Esophagus squamous epithelium (tissue), 5 donors: ENCODE data around the gene CBFA2T3. TPM values are rescaled to one million over a fixed set of nuclear protein-coding genes. Genes with fewer than 3 reads are reported as not detected.

Experiments
- DNase-seq: peaks from one replicate; lab custom pipeline; 2025; lab: John Stamatoyannopoulos, UW
- H3K27ac ChIP-seq, 4 donors: fragments of 200-600 bp; sonication (generic); one replicate each; pipeline ENCODE4 v1.5.1; 2016 to 2019; ENCODE audit warnings: mild to moderate bottlenecking in 1 of 4
- H3K27me3 ChIP-seq, 4 donors: fragments of 200-600 bp; sonication (generic); 1 replicate in 3 of 4; 2 replicates in 1 of 4; pipeline versions ENCODE4 v1.5.1 to v1.6.0; 2017 to 2021; ENCODE audit warnings: antibody characterized with exemption in 1 of 4
- H3K36me3 ChIP-seq, 3 donors: fragments of 200-600 bp; sonication (generic); one replicate each; pipeline ENCODE4 v1.5.1; 2016 to 2019
- H3K4me1 ChIP-seq, 3 donors: fragments of 200-600 bp; sonication (generic); one replicate each; pipeline ENCODE4 v1.5.1; 2017 to 2019
- H3K4me3 ChIP-seq, 4 donors: fragments of 200-600 bp; sonication (generic); 1 replicate in 3 of 4; 2 replicates in 1 of 4; pipeline ENCODE4 v1.5.1; 2016 to 2019; ENCODE audit warnings: mild to moderate bottlenecking in 2 of 4, moderate library complexity in 1 of 4
- H3K9me3 ChIP-seq, 3 donors: fragments of 200-600 bp; sonication (generic); one replicate each; pipeline ENCODE4 v1.5.1; 2016 to 2019
- POLR2A ChIP-seq, 4 donors: fragments of 450-650 bp; IDR thresholded peaks; one replicate each; pipeline ENCODE4 v1.6.1; 2017; ENCODE audit warnings: antibody characterized with exemption in 4 of 4, mild to moderate bottlenecking in 4 of 4, moderate library complexity in 3 of 4
- WGBS, 2 donors: methylation state at CpG; one replicate each; pipeline ENCODE4 v1.1.5; 2018; 5-methylcytosine and 5-hydroxymethylcytosine counted together
- intact Hi-C: fragments of 100-400 bp; cut with DNase I; formaldehyde crosslinking; loops from one replicate; pipeline ENCODE4 v1.15.0; 2022
- total RNA-seq, 4 donors: library from RNA; depleted of rRNA; stranded (reverse); fragments of >200 nt; gene quantifications; one replicate each; pipeline ENCODE4 v1.1.0, GENCODE V29; 2016
- TF ChIP-seq, protein P1 (sequence below), 6 experiments: fragments of 450-650 bp in 4 of 6; fragments of 200-600 bp in 2 of 6; sonication (generic) in 2 of 6; IDR thresholded peaks; one replicate each; pipeline ENCODE4 v1.5.1; 2016 to 2019; ENCODE audit warnings: antibody characterized with exemption in 6 of 6, mild to moderate bottlenecking in 4 of 6, moderate library complexity in 4 of 6
- donor health status: DM: yes; HTN: yes; CAD: no.

CBFA2T3 gene
- total RNA-seq, 4 donors from 2014 or later = 0.18 to 2.7 (median 1.4) TPM

DNA sequence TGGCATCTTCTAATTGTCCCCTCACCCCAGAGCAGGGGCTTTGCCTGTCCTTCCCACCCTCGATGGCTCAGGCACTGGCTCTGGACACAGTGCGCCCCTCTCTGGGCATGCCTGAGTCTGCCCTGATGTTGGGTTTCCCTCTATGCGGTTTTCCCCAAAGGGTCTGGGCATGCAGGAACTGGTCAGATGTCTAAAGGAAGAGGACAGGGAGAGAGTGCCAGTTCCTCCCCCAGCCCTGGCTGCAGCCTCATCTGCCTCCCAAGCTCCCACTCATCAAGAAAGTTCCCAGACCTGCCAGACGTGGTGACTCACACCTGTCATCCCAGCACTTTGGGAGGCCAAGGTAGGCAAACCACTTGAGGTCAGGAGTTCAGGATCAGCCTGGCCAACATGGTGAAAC is 69.2 kb downstream of the CBFA2T3 start:
- H3K9me3 ChIP-seq = no peaks in the 10 kb centered on the region
- intact Hi-C loops = no loop called here
- no peak overlapping the region for H3K4me3 ChIP-seq
- TF ChIP-seq POLR2A (IDR thresholded peaks at IDR 0.05) = no peak
- TF ChIP-seq, protein P1, sequence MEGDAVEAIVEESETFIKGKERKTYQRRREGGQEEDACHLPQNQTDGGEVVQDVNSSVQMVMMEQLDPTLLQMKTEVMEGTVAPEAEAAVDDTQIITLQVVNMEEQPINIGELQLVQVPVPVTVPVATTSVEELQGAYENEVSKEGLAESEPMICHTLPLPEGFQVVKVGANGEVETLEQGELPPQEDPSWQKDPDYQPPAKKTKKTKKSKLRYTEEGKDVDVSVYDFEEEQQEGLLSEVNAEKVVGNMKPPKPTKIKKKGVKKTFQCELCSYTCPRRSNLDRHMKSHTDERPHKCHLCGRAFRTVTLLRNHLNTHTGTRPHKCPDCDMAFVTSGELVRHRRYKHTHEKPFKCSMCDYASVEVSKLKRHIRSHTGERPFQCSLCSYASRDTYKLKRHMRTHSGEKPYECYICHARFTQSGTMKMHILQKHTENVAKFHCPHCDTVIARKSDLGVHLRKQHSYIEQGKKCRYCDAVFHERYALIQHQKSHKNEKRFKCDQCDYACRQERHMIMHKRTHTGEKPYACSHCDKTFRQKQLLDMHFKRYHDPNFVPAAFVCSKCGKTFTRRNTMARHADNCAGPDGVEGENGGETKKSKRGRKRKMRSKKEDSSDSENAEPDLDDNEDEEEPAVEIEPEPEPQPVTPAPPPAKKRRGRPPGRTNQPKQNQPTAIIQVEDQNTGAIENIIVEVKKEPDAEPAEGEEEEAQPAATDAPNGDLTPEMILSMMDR (IDR thresholded peaks at IDR 0.05) = no peak
- WGBS, 2 donors = 56% methylated on average over 3 of the region's 4 CpGs; no CpG with 5 or more reads in 1 of the 2 donors
- DNase-seq = no peak
- H3K4me1 ChIP-seq = peaks cover 0 to 48% (median 9%) of the 10 kb centered on the region in 3 donors
- peaks cover 0 to 35% (median 0%) of the 10 kb centered on the region in 4 donors for H3K27me3 ChIP-seq
- peak overlapping the region in 2 of 4 donors; percentile 1 to 42 for H3K27ac ChIP-seq
- H3K36me3 ChIP-seq = no peaks in the 10 kb centered on the region

GRCh38 chr16:88906535-88907105 is 70.4 kb downstream of the CBFA2T3 start:
- H3K4me3 ChIP-seq = no peak overlapping the region
- H3K27me3 ChIP-seq = peaks cover 0 to 34% (median 0%) of the 10 kb centered on the region in 4 donors
- no peak for DNase-seq
- H3K36me3 ChIP-seq = no peaks in the 10 kb centered on the region
- H3K4me1 ChIP-seq = peaks cover 0 to 46% (median 9%) of the 10 kb centered on the region in 3 donors
- WGBS, 2 donors = 63 to 80% methylated on average over 5 to 8 of the region's 22 CpGs
- intact Hi-C loops = no loop called here
- H3K27ac ChIP-seq = no peak overlapping the region
- no peak for TF ChIP-seq POLR2A (IDR thresholded peaks at IDR 0.05)
- TF ChIP-seq, protein P1 (IDR thresholded peaks at IDR 0.05) = no peak
- no peaks in the 10 kb centered on the region for H3K9me3 ChIP-seq

DNA sequence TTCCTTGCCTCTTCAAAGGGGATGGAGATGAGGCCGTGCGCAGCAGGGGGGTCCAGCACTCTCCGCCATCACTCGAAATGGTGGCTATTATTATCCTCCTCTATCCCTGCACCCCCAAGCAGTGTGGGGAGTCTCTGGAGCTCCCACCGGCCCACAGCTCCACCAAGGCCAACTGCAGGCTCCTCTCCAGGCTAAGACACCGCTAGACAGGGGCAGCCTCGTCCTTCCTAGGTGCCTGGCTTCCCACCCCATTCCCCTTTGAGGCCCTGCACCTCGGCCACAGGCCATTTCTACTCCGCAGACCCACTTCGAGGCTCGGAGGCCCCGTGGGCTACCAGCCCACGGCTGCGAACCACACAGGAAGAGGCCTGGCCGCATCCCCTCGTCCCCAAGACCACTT is 71.0 kb downstream of the CBFA2T3 start:
- no peak for DNase-seq
- Histone ChIP-seq H3K4me3 (no peak overlapping the region), H3K27me3 (peaks cover 0 to 32% (median 0%) of the 10 kb centered on the region in 4 donors), H3K4me1 (peaks cover 0 to 40% (median 9%) of the 10 kb centered on the region in 3 donors), H3K36me3 (peaks cover 0 to 5% (median 0%) of the 10 kb centered on the region in 3 donors), H3K27ac (no peak overlapping the region), H3K9me3 (no peaks in the 10 kb centered on the region)
- 81 to 85% methylated on average over 8 to 12 of the region's 16 CpGs for WGBS, 2 donors
- intact Hi-C loops = no loop called here
- TF ChIP-seq POLR2A (IDR thresholded peaks at IDR 0.05) = no peak
- TF ChIP-seq, protein P1 (IDR thresholded peaks at IDR 0.05) = no peak

GRCh38 chr16:88905563-88905962 is 71.4 kb downstream of the CBFA2T3 start:
- Histone ChIP-seq H3K9me3 (no peaks in the 10 kb centered on the region), H3K36me3 (peaks cover 0 to 10% (median 0%) of the 10 kb centered on the region in 3 donors), H3K27ac (no peak overlapping the region), H3K4me1 (peaks cover 0 to 35% (median 9%) of the 10 kb centered on the region in 3 donors), H3K27me3 (peaks cover 0 to 32% (median 0%) of the 10 kb centered on the region in 4 donors), H3K4me3 (no peak overlapping the region)
- intact Hi-C loops = no loop called here
- no peak for DNase-seq
- TF ChIP-seq, protein P1 (IDR thresholded peaks at IDR 0.05) = no peak
- TF ChIP-seq POLR2A (IDR thresholded peaks at IDR 0.05) = no peak
- 44% methylated on average over 2 of the region's 13 CpGs; no CpG with 5 or more reads in 1 of the 2 donors for WGBS, 2 donors

- DNase-seq = no peak
- no peak for TF ChIP-seq POLR2A (IDR thresholded peaks at IDR 0.05)
- TF ChIP-seq, protein P1 (IDR thresholded peaks at IDR 0.05) = no peak
- Histone ChIP-seq H3K4me3 (no peak overlapping the region), H3K36me3 (peaks cover 0 to 17% (median 0%) of the 10 kb centered on the region in 3 donors), H3K27me3 (peaks cover 0 to 32% (median 0%) of the 10 kb centered on the region in 4 donors), H3K4me1 (peaks cover 0 to 30% (median 4%) of the 10 kb centered on the region in 3 donors), H3K9me3 (no peaks in the 10 kb centered on the region), H3K27ac (no peak overlapping the region)
- intact Hi-C loops = no loop called here
- WGBS, 2 donors = 76 to 100% methylated on average over 1 to 8 of the region's 21 CpGs
These were observed 72.2 kb downstream of the CBFA2T3 start for GRCh38 chr16:88904676-88905365.
